IMR-90 (cell line): ENCODE data around the gene TWIST2. TPM values are rescaled to one million over a fixed set of nuclear protein-coding genes. Genes with fewer than 3 reads are reported as not detected.

ENCODE experiments used
- ATAC-seq: fragments of 200-7000 bp; cut with Tn5 transposase; 2 replicates; pipeline ENCODE4 v1.9.1; 2020; ENCODE audit warnings: low read depth, mild to moderate bottlenecking, moderate library complexity
- BruUV-seq: library from RNA; stranded (reverse); fragments of 400-500 nt; replicated peaks from 2 replicates; lab custom pipeline; 2021; lab: Mats Ljungman, UMichigan
- CTCF ChIA-PET: fragments of 300-600 bp; formaldehyde crosslinking; extraction: SDS; loops from one replicate; lab custom pipeline; 2021; ENCODE audit warnings: antibody characterized with exemption; lab: Yijun Ruan, JAX
- POLR2A ChIA-PET: fragments of 300-600 bp; sonication (Branson Sonifier 250); formaldehyde crosslinking; loops from one replicate; lab custom pipeline; 2022; ENCODE audit warnings: antibody characterized with exemption; ENCODE audit not compliant: unreplicated experiment; lab: Charles Lee
- DNase-seq: peaks from one replicate; pipeline ENCODE4 v3.0.0; 2013
- H2AFZ ChIP-seq: replicated peaks from 2 replicates; pipeline ENCODE3; 2013; ENCODE audit warnings: low read length, mild to moderate bottlenecking; ENCODE audit not compliant: poor library complexity
- H2AK5ac ChIP-seq: 2 replicates; pipeline ENCODE4 v1.6.1; 2013; ENCODE audit warnings: low read depth, low read length, inconsistent platforms
- H2AK9ac ChIP-seq: replicated peaks from 2 replicates; pipeline ENCODE3; 2013; ENCODE audit warnings: mild to moderate bottlenecking, low read depth, low read length, moderate library complexity; ENCODE audit not compliant: poor library complexity
- H2BK120ac ChIP-seq: 2 replicates; pipeline ENCODE4 v1.6.1; 2013; ENCODE audit warnings: low read depth, low read length, inconsistent platforms
- H2BK15ac ChIP-seq: 3 replicates; pipeline ENCODE4 v1.6.1; 2013; ENCODE audit warnings: low read depth, low read length, inconsistent platforms
- H2BK20ac ChIP-seq: 2 replicates; pipeline ENCODE4 v1.6.1; 2013; ENCODE audit warnings: low read depth, mild to moderate bottlenecking, inconsistent platforms, low read length, moderate library complexity
- H2BK5ac ChIP-seq: 2 replicates; pipeline ENCODE4 v1.6.1; 2013; ENCODE audit warnings: mild to moderate bottlenecking, low read depth, low read length, inconsistent platforms; ENCODE audit not compliant: poor library complexity, severe bottlenecking
- H3K14ac ChIP-seq: replicated peaks from 2 replicates; pipeline ENCODE4 v1.6.1; 2013; ENCODE audit warnings: low read depth, low read length, inconsistent platforms
- H3K18ac ChIP-seq: 2 replicates; pipeline ENCODE4 v1.6.1; 2013; ENCODE audit warnings: low read depth, low read length, control low read depth
- H3K23ac ChIP-seq: 2 replicates; pipeline ENCODE4 v1.6.1; 2013; ENCODE audit warnings: low read depth, low read length, inconsistent platforms
- H3K27ac ChIP-seq: 2 replicates; pipeline ENCODE4 v1.5.1; 2013; ENCODE audit warnings: mild to moderate bottlenecking, control low read depth, low read length; ENCODE audit not compliant: insufficient read depth
- H3K27me3 ChIP-seq: 2 replicates; pipeline ENCODE4 v1.6.1; 2013; ENCODE audit warnings: low read length; ENCODE audit not compliant: control insufficient read depth, insufficient read depth
- H3K36me3 ChIP-seq: 2 replicates; pipeline ENCODE4 v1.6.1; 2013; ENCODE audit warnings: low read length, mixed read lengths; ENCODE audit not compliant: control insufficient read depth, insufficient read depth
- H3K4ac ChIP-seq: 2 replicates; pipeline ENCODE4 v1.6.1; 2013; ENCODE audit warnings: low read depth, low read length, inconsistent platforms
- H3K4me1 ChIP-seq: 2 replicates; pipeline ENCODE4 v1.6.1; 2013; ENCODE audit warnings: low read length, mixed read lengths; ENCODE audit not compliant: control insufficient read depth, insufficient read depth
- H3K4me2 ChIP-seq: 2 replicates; pipeline ENCODE4 v1.6.1; 2013; ENCODE audit warnings: low read depth, mild to moderate bottlenecking, control low read depth, low read length, moderate library complexity
- H3K4me3 ChIP-seq: 2 replicates; pipeline ENCODE4 v1.5.1; 2013; ENCODE audit warnings: low read depth, mild to moderate bottlenecking, control low read depth, low read length, moderate library complexity; ENCODE audit not compliant: insufficient read depth
- H3K56ac ChIP-seq: 2 replicates; pipeline ENCODE4 v1.6.1; 2013; ENCODE audit warnings: low read length, inconsistent platforms; ENCODE audit not compliant: insufficient read depth; ENCODE audit errors: extremely low read depth
- H3K79me1 ChIP-seq, 2 experiments: 2 replicates each; pipeline ENCODE4 v1.6.1; 2013; ENCODE audit warnings: low read length in 2 of 2, inconsistent platforms in 1 of 2, low read depth in 1 of 2
- H3K9ac ChIP-seq: 2 replicates; pipeline ENCODE4 v1.6.1; 2013; ENCODE audit warnings: low read depth, low read length, control low read depth
- H3K9me1 ChIP-seq: 2 replicates; pipeline ENCODE4 v1.6.1; 2013; ENCODE audit warnings: low read length, inconsistent platforms; ENCODE audit not compliant: insufficient read depth
- H3K9me3 ChIP-seq: 2 replicates; pipeline ENCODE4 v1.6.1; 2013; ENCODE audit warnings: low read length; ENCODE audit not compliant: control insufficient read depth, insufficient read depth
- H4K20me1 ChIP-seq: 2 replicates; pipeline ENCODE4 v1.6.1; 2013; ENCODE audit warnings: low read length, inconsistent platforms; ENCODE audit not compliant: insufficient read depth
- H4K5ac ChIP-seq: 2 replicates; pipeline ENCODE4 v1.6.1; 2013; ENCODE audit warnings: mild to moderate bottlenecking, low read depth, low read length, control low read depth
- H4K8ac ChIP-seq, 2 experiments: 2 replicates each; pipeline ENCODE4 v1.6.1; 2013; ENCODE audit warnings: low read depth in 2 of 2, low read length in 2 of 2, control low read depth in 1 of 2, inconsistent platforms in 1 of 2
- H4K91ac ChIP-seq: 2 replicates; pipeline ENCODE4 v1.6.1; 2013; ENCODE audit warnings: low read depth, low read length, inconsistent platforms; ENCODE audit not compliant: insufficient read depth
- BHLHE40 ChIP-seq: fragments of 150-350 bp; IDR thresholded peaks from 2 replicates; pipeline ENCODE4 v1.6.1; 2016; ENCODE audit warnings: mild to moderate bottlenecking, low read depth, low read length
- CEBPB ChIP-seq: IDR thresholded peaks from 2 replicates; pipeline ENCODE4 v1.6.1; 2012; ENCODE audit warnings: low read depth, low read length, improper control_type of control experiment
- FOS ChIP-seq: fragments of 150-350 bp; IDR thresholded peaks from 2 replicates; pipeline ENCODE4 v1.6.1; 2016; ENCODE audit warnings: low read depth, low read length
- MAZ ChIP-seq: IDR thresholded peaks from 2 replicates; pipeline ENCODE4 v1.6.1; 2012; ENCODE audit warnings: low read depth, mild to moderate bottlenecking, low read length, improper control_type of control experiment, moderate library complexity, borderline replicate concordance
- MXI1 ChIP-seq: IDR thresholded peaks from 2 replicates; pipeline ENCODE4 v1.6.1; 2012; ENCODE audit warnings: low read depth, mild to moderate bottlenecking, low read length, moderate library complexity, borderline replicate concordance
- NFE2L2 ChIP-seq: fragments of 150-350 bp; IDR thresholded peaks from 2 replicates; pipeline ENCODE4 v1.6.1; 2016; ENCODE audit warnings: low read depth, mild to moderate bottlenecking, low read length
- POLR2A ChIP-seq: IDR thresholded peaks from 2 replicates; pipeline ENCODE4 v1.6.1; 2012; ENCODE audit warnings: mild to moderate bottlenecking, low read depth, low read length
- RCOR1 ChIP-seq: IDR thresholded peaks from 2 replicates; pipeline ENCODE4 v1.6.1; 2012; ENCODE audit warnings: mild to moderate bottlenecking, low read length, improper control_type of control experiment; ENCODE audit not compliant: insufficient replicate concordance
- RFX5 ChIP-seq: IDR thresholded peaks from 2 replicates; pipeline ENCODE4 v1.8.0; 2012; ENCODE audit warnings: low read depth, mild to moderate bottlenecking, low read length, moderate library complexity
- SMC3 ChIP-seq: fragments of 150-350 bp; IDR thresholded peaks from 2 replicates; pipeline ENCODE4 v1.6.1; 2016; ENCODE audit warnings: low read depth, mild to moderate bottlenecking, antibody characterized with exemption, low read length, moderate library complexity
- WGBS, 2 experiments: methylation state at CpG; one replicate each; pipeline versions ENCODE4 v1.1.5 to v1.1.7; 2013; ENCODE audit warnings: missing lambda C conversion rate in 2 of 2; ENCODE audit not compliant: insufficient read length in 1 of 2; ENCODE audit errors: extremely low coverage in 2 of 2; 5-methylcytosine and 5-hydroxymethylcytosine counted together
- dilution Hi-C: fragments of 300-500 bp; cut with HindIII; formaldehyde crosslinking; loops from one replicate; pipeline ENCODE4 v1.14.3; 2018; ENCODE audit warnings: low sequenced_read_pairs; ENCODE audit not compliant: unreplicated experiment
- in situ Hi-C: fragments of 300-500 bp; cut with MboI; formaldehyde crosslinking; loops from 3 replicates; pipeline ENCODE4 v1.14.3; 2019; ENCODE audit warnings: low sequenced_read_pairs, inconsistent platforms, mixed read lengths
- intact Hi-C: fragments of 100-400 bp; cut with micrococcal nuclease; formaldehyde crosslinking; loops from 2 replicates; pipeline ENCODE4 v1.10.0; 2022
- polyA plus RNA-seq, 3 experiments: library from polyadenylated mRNA; depleted of rRNA; stranded (reverse); fragments of >200 nt; gene quantifications; 2 replicates each; pipeline ENCODE4 v1.2.3, GENCODE V29; 2012; ENCODE audit warnings: low replicate concordance in 1 of 3
- total RNA-seq: library from RNA; depleted of rRNA; stranded (reverse); fragments of >200 nt; gene quantifications from 2 replicates; pipeline ENCODE4 v1.2.3, GENCODE V29; 2012
- TF ChIP-seq, protein P1 (sequence below): fragments of 150-350 bp; IDR thresholded peaks from 2 replicates; pipeline ENCODE4 v1.6.1; 2017; ENCODE audit warnings: mild to moderate bottlenecking, antibody characterized with exemption, low read length, low read depth
- TF ChIP-seq, protein P2 (sequence below): fragments of 150-350 bp; IDR thresholded peaks from 2 replicates; pipeline ENCODE4 v1.6.1; 2016; ENCODE audit warnings: low read depth, mild to moderate bottlenecking, low read length, moderate library complexity, borderline replicate concordance
- TF ChIP-seq, protein P3 (sequence below): conservative IDR thresholded peaks from 2 replicates; pipeline ENCODE4 v1.5.1; 2012; ENCODE audit warnings: mild to moderate bottlenecking, low read depth, low read length, improper control_type of control experiment

TWIST2 gene
- total and polyA plus RNA-seq, 2 of the 4 experiments (the other 2 are of a cell fraction) = 9.3 to 33.6 TPM

DNA sequence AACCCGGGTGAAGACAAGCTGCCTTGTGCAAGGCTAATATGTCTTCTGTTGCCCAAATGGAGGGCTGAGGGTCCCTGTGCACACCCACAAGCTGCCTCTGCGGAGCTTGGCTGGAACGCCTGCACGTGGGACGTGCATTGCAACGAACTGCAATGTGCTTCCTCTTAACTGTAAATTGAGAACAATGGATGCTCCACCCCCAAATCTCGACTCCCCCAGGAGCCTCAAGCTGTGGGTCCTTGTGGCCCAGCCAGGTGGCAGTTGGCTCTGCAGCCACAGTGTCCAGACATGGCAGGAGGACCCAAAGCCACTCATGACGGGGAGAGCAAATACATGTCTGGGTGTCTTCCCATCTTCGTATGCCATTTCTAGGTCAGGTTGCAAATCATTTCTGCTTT, 90.1 kb downstream of the TWIST2 start:
- TF ChIP-seq, protein P1, sequence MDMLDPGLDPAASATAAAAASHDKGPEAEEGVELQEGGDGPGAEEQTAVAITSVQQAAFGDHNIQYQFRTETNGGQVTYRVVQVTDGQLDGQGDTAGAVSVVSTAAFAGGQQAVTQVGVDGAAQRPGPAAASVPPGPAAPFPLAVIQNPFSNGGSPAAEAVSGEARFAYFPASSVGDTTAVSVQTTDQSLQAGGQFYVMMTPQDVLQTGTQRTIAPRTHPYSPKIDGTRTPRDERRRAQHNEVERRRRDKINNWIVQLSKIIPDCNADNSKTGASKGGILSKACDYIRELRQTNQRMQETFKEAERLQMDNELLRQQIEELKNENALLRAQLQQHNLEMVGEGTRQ = no peak
- TF ChIP-seq, protein P2, sequence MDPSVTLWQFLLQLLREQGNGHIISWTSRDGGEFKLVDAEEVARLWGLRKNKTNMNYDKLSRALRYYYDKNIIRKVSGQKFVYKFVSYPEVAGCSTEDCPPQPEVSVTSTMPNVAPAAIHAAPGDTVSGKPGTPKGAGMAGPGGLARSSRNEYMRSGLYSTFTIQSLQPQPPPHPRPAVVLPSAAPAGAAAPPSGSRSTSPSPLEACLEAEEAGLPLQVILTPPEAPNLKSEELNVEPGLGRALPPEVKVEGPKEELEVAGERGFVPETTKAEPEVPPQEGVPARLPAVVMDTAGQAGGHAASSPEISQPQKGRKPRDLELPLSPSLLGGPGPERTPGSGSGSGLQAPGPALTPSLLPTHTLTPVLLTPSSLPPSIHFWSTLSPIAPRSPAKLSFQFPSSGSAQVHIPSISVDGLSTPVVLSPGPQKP = no peak
- TF ChIP-seq SMC3 = no peak
- no peak for TF ChIP-seq MXI1
- TF ChIP-seq POLR2A = no peak
- TF ChIP-seq RCOR1 = no peak
- TF ChIP-seq, protein P3, sequence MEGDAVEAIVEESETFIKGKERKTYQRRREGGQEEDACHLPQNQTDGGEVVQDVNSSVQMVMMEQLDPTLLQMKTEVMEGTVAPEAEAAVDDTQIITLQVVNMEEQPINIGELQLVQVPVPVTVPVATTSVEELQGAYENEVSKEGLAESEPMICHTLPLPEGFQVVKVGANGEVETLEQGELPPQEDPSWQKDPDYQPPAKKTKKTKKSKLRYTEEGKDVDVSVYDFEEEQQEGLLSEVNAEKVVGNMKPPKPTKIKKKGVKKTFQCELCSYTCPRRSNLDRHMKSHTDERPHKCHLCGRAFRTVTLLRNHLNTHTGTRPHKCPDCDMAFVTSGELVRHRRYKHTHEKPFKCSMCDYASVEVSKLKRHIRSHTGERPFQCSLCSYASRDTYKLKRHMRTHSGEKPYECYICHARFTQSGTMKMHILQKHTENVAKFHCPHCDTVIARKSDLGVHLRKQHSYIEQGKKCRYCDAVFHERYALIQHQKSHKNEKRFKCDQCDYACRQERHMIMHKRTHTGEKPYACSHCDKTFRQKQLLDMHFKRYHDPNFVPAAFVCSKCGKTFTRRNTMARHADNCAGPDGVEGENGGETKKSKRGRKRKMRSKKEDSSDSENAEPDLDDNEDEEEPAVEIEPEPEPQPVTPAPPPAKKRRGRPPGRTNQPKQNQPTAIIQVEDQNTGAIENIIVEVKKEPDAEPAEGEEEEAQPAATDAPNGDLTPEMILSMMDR = no peak
- TF ChIP-seq CEBPB = no peak
- no peak for TF ChIP-seq MAZ
- no peak for TF ChIP-seq BHLHE40
- no peak for TF ChIP-seq FOS
- TF ChIP-seq NFE2L2 = no peak
- TF ChIP-seq RFX5 = no peak
- Histone ChIP-seq H3K4me2 (no peak overlapping the region), H3K9ac (no peak overlapping the region), H2BK5ac (no peak overlapping the region), H3K9me3 (peaks cover 4% of the 10 kb centered on the region; the same call in 1 of the 2 replicates), H3K4ac (no peak overlapping the region), H2AFZ (no peak overlapping the region), H3K79me1 (no peaks in the 10 kb centered on the region), H4K91ac (no peak overlapping the region), H3K4me1 (peaks cover 10% of the 10 kb centered on the region), H3K18ac (0 out of 2 replicates have a peak overlapping the region, but pooled peaks have one; percentile 13), H2AK9ac (peak overlapping the region; percentile 60), H4K5ac (no peak overlapping the region), H3K27me3 (no peaks in the 10 kb centered on the region; the same call in 1 of the 2 replicates), H3K9me1 (peaks cover 7% of the 10 kb centered on the region; the same call in 1 of the 2 replicates), H4K20me1 (no peaks in the 10 kb centered on the region), H2BK120ac (no peak overlapping the region; the same call in 1 of the 2 replicates), H3K56ac (no peak overlapping the region), H3K27ac (no peak overlapping the region), H2BK15ac (no peak overlapping the region), H2AK5ac (peak overlapping the region; percentile 50), H4K8ac (peak overlapping the region in 1 of 2 experiments; percentile 3; a peak in 1 of 4 replicates), H3K36me3 (no peaks in the 10 kb centered on the region), H2BK20ac (0 out of 2 replicates have a peak overlapping the region, but pooled peaks have one; percentile 35), H3K23ac (no peak overlapping the region), H3K4me3 (no peak overlapping the region), H3K14ac (peak overlapping the region; percentile 30; the same call in 1 of the 2 replicates)
- WGBS, 2 experiments = 100% methylated on average over 3 of the region's 9 CpGs; no CpG with 5 or more reads in 1 of the 2 experiments
- in situ Hi-C loops = no loop called here
- no TSS peak for BruUV-seq
- ATAC-seq = no peak
- intact Hi-C loops = no loop called here
- dilution Hi-C loops = no loop called here
- POLR2A ChIA-PET = no interaction called here
- no peak for DNase-seq
- CTCF ChIA-PET = no interaction called here
